ENCODE data around the gene ARHGEF28.

ARHGEF28 gene

DNA sequence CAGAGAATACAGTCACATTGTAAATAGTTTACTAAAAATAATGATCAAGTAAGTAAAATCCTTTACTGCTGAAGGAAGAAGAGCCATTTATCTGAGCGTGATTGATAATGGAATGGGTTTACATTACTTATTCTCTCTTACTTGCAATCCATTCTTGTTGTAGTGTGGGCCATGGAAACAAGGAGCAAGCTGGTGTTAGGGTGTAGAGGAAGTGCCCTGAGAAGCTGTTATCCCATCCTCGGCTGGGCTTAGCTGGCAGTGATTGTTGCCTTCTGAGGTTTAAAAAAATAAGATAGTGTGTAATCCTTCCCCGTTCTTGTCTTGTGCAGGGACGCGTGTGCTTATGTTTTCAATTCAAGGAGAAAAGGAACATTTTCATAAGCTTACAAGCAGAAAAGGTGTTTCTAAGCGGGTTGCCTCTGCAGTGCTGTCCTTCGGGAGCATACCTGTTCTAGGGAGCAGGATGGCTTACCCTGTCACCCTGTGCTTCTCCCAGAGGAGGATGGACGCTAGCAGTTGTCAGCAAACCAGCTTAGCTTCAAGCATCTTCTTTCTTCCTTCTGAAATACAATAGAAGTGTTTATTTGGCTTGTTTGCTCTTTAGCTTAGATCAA, 188.3 kb downstream of the ARHGEF28 start:
- TF ChIP-seq CTCF (IDR thresholded peaks at IDR 0.05; ENCODE audit: insufficient read depth, missing control alignments) = no peak
- FAIRE-seq = no peak
- no peak for DNase-seq (ENCODE audit: insufficient read length, low spot score)

GRCh38 chr5:73815631-73816030, 189.6 kb downstream of the ARHGEF28 start:
- DNase-seq (ENCODE audit: insufficient read length, low spot score) (no peak), FAIRE-seq (no peak)
- no peak for TF ChIP-seq CTCF (IDR thresholded peaks at IDR 0.05; ENCODE audit: insufficient read depth, missing control alignments)

- DNase-seq (ENCODE audit: insufficient read length, low spot score) (no peak), FAIRE-seq (no peak)
- TF ChIP-seq CTCF (IDR thresholded peaks at IDR 0.05; ENCODE audit: insufficient read depth, missing control alignments) = no peak
These were observed 190.8 kb downstream of the ARHGEF28 start for GRCh38 chr5:73816656-73817420.

DNA sequence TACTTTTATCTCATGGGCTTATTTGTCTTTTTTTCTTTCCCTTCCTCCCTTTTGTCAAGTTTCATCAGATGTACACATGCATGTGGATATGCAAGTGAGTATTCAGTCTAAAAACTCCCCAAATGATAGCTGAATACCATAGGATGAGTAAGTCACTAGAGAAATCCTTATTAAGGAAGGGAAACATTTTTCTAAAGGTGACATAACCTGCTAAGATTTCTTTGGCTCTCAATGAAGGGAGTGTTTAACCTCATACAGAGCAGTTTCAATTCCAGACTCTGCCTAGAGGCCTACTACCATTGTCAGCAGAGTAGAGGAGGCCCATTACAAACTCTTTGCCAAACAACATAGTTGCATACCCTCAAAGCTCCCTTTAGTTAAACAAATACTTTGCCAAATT, 192.4 kb downstream of the ARHGEF28 start:
- no peak for FAIRE-seq
- DNase-seq (ENCODE audit: insufficient read length, low spot score) = no peak
- no peak for TF ChIP-seq CTCF (IDR thresholded peaks at IDR 0.05; ENCODE audit: insufficient read depth, missing control alignments)

GRCh38 chr5:73820326-73820725, 194.3 kb downstream of the ARHGEF28 start:
- DNase-seq (ENCODE audit: insufficient read length, low spot score) (no peak), FAIRE-seq (no peak)
- TF ChIP-seq CTCF (IDR thresholded peaks at IDR 0.05; ENCODE audit: insufficient read depth, missing control alignments) = no peak

GRCh38 chr5:73821003-73821402, 195.0 kb downstream of the ARHGEF28 start:
- FAIRE-seq (no peak), DNase-seq (ENCODE audit: insufficient read length, low spot score) (no peak)
- no peak for TF ChIP-seq CTCF (IDR thresholded peaks at IDR 0.05; ENCODE audit: insufficient read depth, missing control alignments)

Measured in D721Med (cell line).